Stimulated activated CD4-positive, alpha-beta T cell treated with anti-CD3 and anti-CD28 coated beads, Interleukin-12 subunit alpha, Interleukin-12 subunit beta, amount 100 ng/mL, for 48 hours (primary cell): ENCODE measurements around the gene VEGFA.
"Not testable (repeated sequence)": the region's sequence is repeated elsewhere in the genome, so short reads cannot be mapped to it uniquely, and the experiment has no call there.

ENCODE experiments used
- DNase-seq, 3 donors: peaks; one replicate each; pipeline ENCODE4 v3.0.0-alpha.2; 2020; ENCODE audit warnings: low read depth in 2 of 3, low spot score in 1 of 3

VEGFA gene

GRCh38 chr6:43801495-43802181 is 31.6 kb downstream of the VEGFA start:
- DNase-seq, result no peak

- DNase-seq, result no peak
These were observed 33.2 kb downstream of the VEGFA start for GRCh38 chr6:43803055-43803782.

GRCh38 chr6:43803783-43804549 is 34.0 kb downstream of the VEGFA start:
- DNase-seq, result no peak

GRCh38 chr6:43804550-43805223 is 34.7 kb downstream of the VEGFA start:
- DNase-seq, result no peak

- no peak for DNase-seq
These were observed 35.7 kb downstream of the VEGFA start for GRCh38 chr6:43805699-43806042.

GRCh38 chr6:43806043-43806757 is 36.2 kb downstream of the VEGFA start:
- DNase-seq, result no peak

- no peak for DNase-seq
These were observed 36.8 kb downstream of the VEGFA start for GRCh38 chr6:43806758-43807227.

- no peak for DNase-seq
These were observed 37.4 kb downstream of the VEGFA start for GRCh38 chr6:43807228-43808061.

- DNase-seq, result no peak
These were observed 38.4 kb downstream of the VEGFA start for GRCh38 chr6:43808412-43808811.

- DNase-seq, result no peak
These were observed 39.6 kb downstream of the VEGFA start for GRCh38 chr6:43809417-43810305.

- no peak for DNase-seq
These were observed 41.1 kb downstream of the VEGFA start for GRCh38 chr6:43810965-43811732.

GRCh38 chr6:43811733-43812099 is 41.7 kb downstream of the VEGFA start:
- DNase-seq, result no peak

GRCh38 chr6:43812850-43813578 is 43.0 kb downstream of the VEGFA start:
- DNase-seq, result no peak

- no peak for DNase-seq
These were observed 44.1 kb downstream of the VEGFA start for GRCh38 chr6:43814111-43814510.

- no peak for DNase-seq
These were observed 44.9 kb downstream of the VEGFA start for GRCh38 chr6:43814865-43815264.

GRCh38 chr6:43817192-43817591 is 47.2 kb downstream of the VEGFA start:
- no peak for DNase-seq

- not testable (repeated sequence) for DNase-seq
These were observed 49.0 kb downstream of the VEGFA start for GRCh38 chr6:43818973-43819372.

GRCh38 chr6:43819958-43820357 is 49.9 kb downstream of the VEGFA start:
- DNase-seq, result no peak
